WERI-Rb-1 (cell line): ENCODE results near the gene FOLR3.
"Not testable (repeated sequence)": the region's sequence is repeated elsewhere in the genome, so short reads cannot be mapped to it uniquely, and the experiment has no call there.

Experiments used
- DNase-seq: peaks from one replicate; pipeline ENCODE4 v3.0.0-alpha.2; 2020
- H3K27ac ChIP-seq: fragments of 250-450 bp; sonication (Bioruptor Pico); 2 replicates; pipeline ENCODE4 v1.5.1; 2020; ENCODE audit warnings: mild to moderate bottlenecking, moderate library complexity
- H3K27me3 ChIP-seq: fragments of 250-450 bp; sonication (Bioruptor Pico); 2 replicates; pipeline ENCODE4 v1.5.1; 2021; ENCODE audit warnings: mild to moderate bottlenecking, low read depth, moderate library complexity; ENCODE audit not compliant: insufficient read depth, severe bottlenecking
- H3K36me3 ChIP-seq: fragments of 250-450 bp; sonication (Bioruptor Pico); 2 replicates; pipeline ENCODE4 v1.5.1; 2020; ENCODE audit warnings: mild to moderate bottlenecking, moderate library complexity
- H3K4me3 ChIP-seq: 2 replicates; pipeline ENCODE4 v1.5.1; 2011; ENCODE audit warnings: low read depth, mild to moderate bottlenecking, control low read depth, low read length
- H3K9me3 ChIP-seq: fragments of 250-450 bp; sonication (Bioruptor Pico); 2 replicates; pipeline ENCODE4 v1.5.1; 2021; ENCODE audit warnings: mild to moderate bottlenecking, moderate library complexity; ENCODE audit not compliant: severe bottlenecking
- CTCF ChIP-seq: IDR thresholded peaks from 2 replicates; pipeline ENCODE4 v1.5.1; 2011; ENCODE audit warnings: low read depth, mild to moderate bottlenecking, control low read depth, inconsistent platforms, low read length

The FOLR3 gene

DNA sequence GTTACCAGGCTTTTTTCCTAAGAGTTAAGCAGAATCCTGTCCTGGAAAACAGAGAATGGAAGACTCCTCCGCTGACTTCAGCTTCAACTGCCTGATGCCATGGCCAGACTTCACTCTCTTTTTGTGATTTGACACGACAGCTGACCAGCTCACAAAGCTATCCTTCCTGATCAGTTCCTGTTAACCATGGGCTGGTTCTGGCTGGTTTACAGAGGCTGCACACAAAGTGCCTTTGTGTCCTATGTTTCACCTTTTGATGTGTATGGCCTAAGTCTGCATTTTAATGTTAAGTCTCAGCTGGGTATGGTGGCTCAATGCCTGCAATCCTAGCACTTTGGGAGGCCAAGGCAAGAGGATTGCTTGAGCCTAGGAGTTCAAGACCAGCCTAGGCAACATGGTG, 11.1 kb downstream of the FOLR3 start:
- H3K27me3 ChIP-seq = no peaks in the 10 kb centered on the region
- H3K27ac ChIP-seq = no peak overlapping the region
- DNase-seq = no peak
- no peak for TF ChIP-seq CTCF
- H3K9me3 ChIP-seq = peaks cover 2% of the 10 kb centered on the region
- H3K4me3 ChIP-seq = no peak overlapping the region
- no peaks in the 10 kb centered on the region for H3K36me3 ChIP-seq

GRCh38 chr11:72150882-72151281, 15.4 kb downstream of the FOLR3 start:
- DNase-seq = no peak
- Histone ChIP-seq H3K36me3 (no peaks in the 10 kb centered on the region), H3K4me3 (no peak overlapping the region), H3K27me3 (no peaks in the 10 kb centered on the region), H3K9me3 (peaks cover 2% of the 10 kb centered on the region), H3K27ac (no peak overlapping the region)
- TF ChIP-seq CTCF = no peak

- H3K27me3 ChIP-seq, H3K27ac ChIP-seq, H3K36me3 ChIP-seq, H3K4me3 ChIP-seq, H3K9me3 ChIP-seq, DNase-seq: not testable (repeated sequence)
Observed at GRCh38 chr11:72153874-72154273, 18.3 kb downstream of the FOLR3 start.

GRCh38 chr11:72154816-72155215, 19.3 kb downstream of the FOLR3 start:
- no peak overlapping the region for H3K4me3 ChIP-seq
- H3K9me3 ChIP-seq = peaks cover 2% of the 10 kb centered on the region
- no peaks in the 10 kb centered on the region for H3K27me3 ChIP-seq
- no peak for TF ChIP-seq CTCF
- no peak for DNase-seq
- no peak overlapping the region for H3K27ac ChIP-seq
- H3K36me3 ChIP-seq = no peaks in the 10 kb centered on the region

DNA sequence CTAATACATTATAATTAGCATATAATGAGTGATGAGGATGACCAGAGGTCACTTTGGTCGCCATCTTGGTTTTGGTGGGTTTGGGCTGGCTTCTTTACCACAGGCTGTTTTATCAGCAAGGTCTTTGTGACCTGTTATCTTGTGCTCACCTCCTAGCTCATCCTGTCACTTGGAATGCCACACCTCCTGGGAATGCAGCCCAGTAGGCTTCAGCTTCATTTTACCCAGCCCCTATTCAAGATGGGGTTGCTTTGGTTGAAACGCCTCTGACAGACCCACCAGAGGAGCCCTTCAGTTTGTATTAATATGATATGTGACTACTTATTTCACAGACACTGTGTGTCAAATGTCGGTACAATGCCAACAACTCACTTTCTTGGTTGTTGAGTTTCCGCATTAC, 20.2 kb downstream of the FOLR3 start:
- DNase-seq = no peak
- no peaks in the 10 kb centered on the region for H3K36me3 ChIP-seq
- peaks cover 2% of the 10 kb centered on the region for H3K9me3 ChIP-seq
- no peak overlapping the region for H3K27ac ChIP-seq
- no peak overlapping the region for H3K4me3 ChIP-seq
- TF ChIP-seq CTCF = no peak
- H3K27me3 ChIP-seq = no peaks in the 10 kb centered on the region

DNA sequence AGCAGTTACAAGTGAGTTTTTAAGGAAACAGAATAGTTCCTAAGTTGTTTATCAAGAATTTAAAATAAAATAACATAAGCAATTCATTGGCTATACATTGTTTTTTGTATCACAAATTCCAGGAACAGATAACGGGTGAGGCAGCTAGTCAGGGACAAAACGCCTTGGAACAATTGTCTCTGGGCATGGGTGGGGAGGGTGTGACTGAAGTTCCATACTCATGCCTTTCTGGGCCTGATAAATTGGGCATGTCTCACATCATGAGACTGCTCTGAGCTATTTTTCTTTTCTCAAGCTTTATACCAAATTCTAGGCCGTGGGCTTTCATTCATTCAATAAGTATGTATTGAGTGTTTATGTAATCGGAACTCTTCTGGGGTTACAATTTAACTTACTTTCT, 21.6 kb downstream of the FOLR3 start:
- H3K4me3 ChIP-seq = no peak overlapping the region
- no peaks in the 10 kb centered on the region for H3K27me3 ChIP-seq
- H3K9me3 ChIP-seq = no peaks in the 10 kb centered on the region
- TF ChIP-seq CTCF = no peak
- DNase-seq = no peak
- H3K27ac ChIP-seq = no peak overlapping the region
- no peaks in the 10 kb centered on the region for H3K36me3 ChIP-seq

DNA sequence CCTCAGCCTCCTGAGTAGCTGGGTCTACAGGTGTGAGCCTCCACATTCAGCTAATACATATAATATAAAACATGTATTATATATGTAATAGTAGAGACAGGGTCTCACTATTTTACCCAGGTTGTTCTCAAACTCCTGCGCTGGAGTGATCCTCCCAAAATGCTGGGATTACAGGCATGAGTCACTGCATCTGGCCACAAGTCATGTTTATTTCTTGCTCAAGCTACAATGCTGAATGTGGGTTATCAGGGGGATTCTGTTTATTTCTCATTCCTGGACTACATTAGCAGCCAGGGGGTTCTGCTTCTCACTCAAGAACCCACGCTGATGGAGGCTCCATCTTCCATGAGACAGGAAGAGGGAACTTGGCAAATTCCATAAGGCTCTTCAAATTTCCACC, 24.8 kb downstream of the FOLR3 start:
- no peaks in the 10 kb centered on the region for H3K36me3 ChIP-seq
- DNase-seq = no peak
- no peak for TF ChIP-seq CTCF

More for the DNA sequence above, 24.8 kb downstream of the FOLR3 start:
- H3K27ac ChIP-seq = no peak overlapping the region
- H3K9me3 ChIP-seq = no peaks in the 10 kb centered on the region
- no peaks in the 10 kb centered on the region for H3K27me3 ChIP-seq
- H3K4me3 ChIP-seq = no peak overlapping the region
